Astrocyte (in vitro differentiated cells and primary cell): Measurements from ENCODE around the gene EME1. TPM values are rescaled to one million over a fixed set of nuclear protein-coding genes. Genes with fewer than 3 reads are reported as not detected.

Experiments used
- DNase-seq: peaks from one replicate; pipeline ENCODE4 v3.0.0-alpha.2; 2010; ENCODE audit warnings: low read depth
- FAIRE-seq: peaks from 2 replicates; lab custom pipeline; 2011; peaks lifted over from hg19 to GRCh38; lab: Jason Lieb, UNC
- H2AFZ ChIP-seq: 2 replicates; pipeline ENCODE4 v1.6.0; 2012; ENCODE audit warnings: low read depth, low read length, inconsistent platforms
- H3K27ac ChIP-seq: 2 replicates; pipeline ENCODE4 v1.5.1; 2011; ENCODE audit warnings: low read depth, low read length, inconsistent platforms
- H3K27me3 ChIP-seq: 2 replicates; pipeline ENCODE4 v1.6.0; 2011; ENCODE audit warnings: low read length, inconsistent platforms; ENCODE audit not compliant: insufficient read depth
- H3K36me3 ChIP-seq: 2 replicates; pipeline ENCODE4 v1.5.1; 2011; ENCODE audit warnings: low read length, inconsistent platforms; ENCODE audit not compliant: insufficient read depth
- H3K4me1 ChIP-seq: 2 replicates; pipeline ENCODE4 v1.5.1; 2011; ENCODE audit warnings: low read length, inconsistent platforms; ENCODE audit not compliant: insufficient read depth
- H3K4me2 ChIP-seq: 2 replicates; pipeline ENCODE4 v1.6.0; 2012; ENCODE audit warnings: low read length, inconsistent platforms
- H3K4me3 ChIP-seq: 2 replicates; pipeline ENCODE4 v1.5.1; 2011; ENCODE audit warnings: low read depth, mild to moderate bottlenecking, low read length, inconsistent platforms; ENCODE audit not compliant: insufficient read depth
- H3K79me2 ChIP-seq: 2 replicates; pipeline ENCODE4 v1.6.0; 2012; ENCODE audit warnings: mild to moderate bottlenecking, low read length, inconsistent platforms; ENCODE audit not compliant: insufficient read depth
- H3K9ac ChIP-seq: 2 replicates; pipeline ENCODE4 v1.6.0; 2012; ENCODE audit warnings: mild to moderate bottlenecking, low read length, inconsistent platforms
- H3K9me3 ChIP-seq: 2 replicates; pipeline ENCODE4 v1.5.1; 2012; ENCODE audit warnings: low read depth, mild to moderate bottlenecking, low read length, inconsistent platforms; ENCODE audit not compliant: insufficient read depth
- H4K20me1 ChIP-seq: 2 replicates; pipeline ENCODE4 v1.6.0; 2012; ENCODE audit warnings: low read length, inconsistent platforms; ENCODE audit not compliant: insufficient read depth
- H3K27ac Mint-ChIP-seq: one replicate; pipeline ENCODE4 v1.8.0; 2021; ENCODE audit warnings: mild to moderate bottlenecking, mixed read lengths; ENCODE audit not compliant: unreplicated experiment
- H3K27me3 Mint-ChIP-seq: one replicate; pipeline ENCODE4 v1.8.0; 2021; ENCODE audit warnings: low read depth, mixed read lengths; ENCODE audit not compliant: unreplicated experiment
- H3K36me3 Mint-ChIP-seq: one replicate; pipeline ENCODE4 v1.8.0; 2021; ENCODE audit warnings: low read depth, mixed read lengths; ENCODE audit not compliant: unreplicated experiment
- H3K4me1 Mint-ChIP-seq: one replicate; pipeline ENCODE4 v1.8.0; 2021; ENCODE audit warnings: low read depth, mixed read lengths; ENCODE audit not compliant: unreplicated experiment
- H3K4me3 Mint-ChIP-seq: one replicate; pipeline ENCODE4 v1.8.0; 2021; ENCODE audit warnings: mild to moderate bottlenecking, moderate library complexity, mixed read lengths; ENCODE audit not compliant: unreplicated experiment
- H3K9me3 Mint-ChIP-seq: one replicate; pipeline ENCODE4 v1.8.0; 2021; ENCODE audit warnings: mild to moderate bottlenecking, mixed read lengths; ENCODE audit not compliant: unreplicated experiment
- CTCF ChIP-seq: IDR thresholded peaks from 2 replicates; pipeline ENCODE4 v1.5.1; 2011; ENCODE audit warnings: low read depth, mild to moderate bottlenecking, inconsistent platforms, low read length, moderate library complexity; ENCODE audit not compliant: insufficient read depth
- EZH2 ChIP-seq: IDR thresholded peaks from 2 replicates; pipeline ENCODE4 v1.6.1; 2012; ENCODE audit warnings: mild to moderate bottlenecking, low read length, inconsistent platforms; ENCODE audit not compliant: insufficient read depth
- total RNA-seq: library from RNA; stranded (reverse); gene quantifications from 2 replicates; pipeline ENCODE4 v1.2.1, GENCODE V29; 2021

EME1 gene
- total RNA-seq, 1 donor from 2014 or later, result 3.1 TPM

DNA sequence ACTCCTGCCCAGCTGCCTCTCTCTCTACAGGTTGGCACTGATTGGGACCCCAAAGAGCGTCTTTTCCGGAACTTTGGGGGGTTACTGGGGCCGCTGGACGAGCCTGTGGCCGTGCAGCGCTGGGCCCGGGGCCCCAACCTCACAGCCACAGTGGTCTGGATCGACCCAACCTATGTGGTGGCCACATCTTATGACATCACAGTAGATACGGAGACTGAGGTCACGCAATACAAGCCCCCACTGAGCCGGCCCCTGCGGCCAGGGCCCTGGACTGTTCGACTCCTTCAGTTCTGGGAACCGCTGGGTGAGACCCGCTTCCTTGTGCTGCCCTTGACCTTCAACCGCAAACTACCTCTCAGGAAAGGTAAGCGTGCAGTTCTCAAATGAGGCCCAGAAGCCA, 14.9 kb upstream of the EME1 start:
- DNase-seq (no peak), FAIRE-seq (no peak)
- Histone ChIP-seq H3K9me3 (no peaks in the 10 kb centered on the region), H3K4me2 (no peak overlapping the region), H3K4me1 (no peaks in the 10 kb centered on the region), H3K27me3 (no peaks in the 10 kb centered on the region), H3K9ac (no peak overlapping the region), H3K4me3 (no peak overlapping the region), H4K20me1 (peaks cover 15% of the 10 kb centered on the region), H3K79me2 (no peaks in the 10 kb centered on the region), H2AFZ (no peak overlapping the region), H3K27ac (no peak overlapping the region), H3K36me3 (peaks cover 13% of the 10 kb centered on the region)
- no peak overlapping the region for H3K27ac Mint-ChIP-seq
- no peaks in the 10 kb centered on the region for H3K27me3 Mint-ChIP-seq
- H3K9me3 Mint-ChIP-seq, result no peaks in the 10 kb centered on the region
- H3K4me1 Mint-ChIP-seq, result peaks cover 5% of the 10 kb centered on the region
- TF ChIP-seq CTCF (no peak), EZH2 (no peak)
- H3K4me3 Mint-ChIP-seq, result no peak overlapping the region
- H3K36me3 Mint-ChIP-seq, result peaks cover 17% of the 10 kb centered on the region

DNA sequence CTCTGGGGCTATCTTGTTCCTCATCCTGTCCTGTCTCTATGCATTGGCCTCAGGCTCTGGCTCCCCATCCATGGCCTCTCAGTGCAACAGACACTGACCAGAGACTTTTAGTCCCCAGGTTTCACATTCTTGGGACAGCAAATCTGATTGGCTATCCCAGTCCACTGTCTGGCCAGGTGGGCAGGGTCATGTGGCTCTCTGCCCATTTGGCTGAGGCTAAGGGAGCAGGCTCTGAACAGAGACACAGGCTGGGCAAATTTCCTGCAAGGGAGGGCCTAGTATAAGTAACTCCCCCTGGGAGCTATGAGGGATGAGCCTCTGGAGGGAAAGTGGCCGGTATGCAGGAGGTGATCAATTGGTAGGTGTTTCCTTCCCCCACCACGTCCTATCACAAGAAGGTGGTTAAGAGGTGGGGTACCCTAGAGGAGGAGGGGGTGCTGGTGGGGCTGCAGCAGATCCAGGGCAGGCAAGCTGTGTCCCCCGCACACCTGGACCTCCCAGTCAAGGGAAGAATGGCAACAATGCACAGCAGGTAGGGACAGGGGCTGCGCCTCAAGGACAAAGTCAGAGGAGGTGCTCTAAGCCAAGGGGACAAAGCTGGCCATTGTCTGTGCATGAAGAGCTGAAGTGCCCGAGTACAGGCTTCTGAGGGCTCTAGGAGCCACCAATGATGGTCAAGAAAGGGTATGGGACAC, 13.9 kb upstream of the EME1 start:
- no peak overlapping the region for H3K4me3 ChIP-seq
- no peak for FAIRE-seq
- H3K27me3 Mint-ChIP-seq, result no peaks in the 10 kb centered on the region
- peaks cover under 1% of the 10 kb centered on the region for H3K4me1 ChIP-seq
- H3K9me3 Mint-ChIP-seq, result no peaks in the 10 kb centered on the region
- no peak overlapping the region for H3K4me3 Mint-ChIP-seq
- H3K36me3 Mint-ChIP-seq, result peaks cover 13% of the 10 kb centered on the region
- no peak overlapping the region for H3K9ac ChIP-seq
- H3K4me2 ChIP-seq, result no peak overlapping the region
- H3K9me3 ChIP-seq, result no peaks in the 10 kb centered on the region
- H3K36me3 ChIP-seq, result peaks cover 13% of the 10 kb centered on the region
- no peak overlapping the region for H3K27ac Mint-ChIP-seq
- no peak for DNase-seq
- peaks cover 14% of the 10 kb centered on the region for H3K4me1 Mint-ChIP-seq
- no peaks in the 10 kb centered on the region for H3K79me2 ChIP-seq
- H4K20me1 ChIP-seq, result peaks cover 12% of the 10 kb centered on the region
- TF ChIP-seq CTCF (no peak), EZH2 (no peak)
- H3K27me3 ChIP-seq, result no peaks in the 10 kb centered on the region
- no peak overlapping the region for H2AFZ ChIP-seq
- no peak overlapping the region for H3K27ac ChIP-seq

- no peak overlapping the region for H3K4me3 ChIP-seq
- H3K9ac ChIP-seq, result no peak overlapping the region
- no peaks in the 10 kb centered on the region for H3K79me2 ChIP-seq
- no peaks in the 10 kb centered on the region for H3K27me3 Mint-ChIP-seq
- H3K27ac ChIP-seq, result no peak overlapping the region
- FAIRE-seq, result no peak
- no peak overlapping the region for H3K27ac Mint-ChIP-seq
- H3K4me1 ChIP-seq, result peaks cover 9% of the 10 kb centered on the region
- H3K27me3 ChIP-seq, result no peaks in the 10 kb centered on the region
- no peak overlapping the region for H3K4me2 ChIP-seq
- TF ChIP-seq CTCF (no peak), EZH2 (no peak)
- H3K36me3 ChIP-seq, result peaks cover 13% of the 10 kb centered on the region
- no peak overlapping the region for H2AFZ ChIP-seq
- H3K9me3 Mint-ChIP-seq, result no peaks in the 10 kb centered on the region
- no peaks in the 10 kb centered on the region for H3K9me3 ChIP-seq
- no peak for DNase-seq
- peaks cover 10% of the 10 kb centered on the region for H3K36me3 Mint-ChIP-seq
- H4K20me1 ChIP-seq, result peaks cover 21% of the 10 kb centered on the region
- H3K4me1 Mint-ChIP-seq, result peaks cover 23% of the 10 kb centered on the region
- no peak overlapping the region for H3K4me3 Mint-ChIP-seq
Observed at GRCh38 chr17:50359998-50360461, 13.0 kb upstream of the EME1 start.
